GM12878 (cell line): ENCODE results near the gene FHOD3. TPM values are rescaled to one million over a fixed set of nuclear protein-coding genes. Genes with fewer than 3 reads are reported as not detected.

Source experiments
- ATAC-seq: fragments of 200-7000 bp; cut with Tn5 transposase; 3 replicates; pipeline ENCODE4 v1.9.1; 2020; ENCODE audit warnings: mild to moderate bottlenecking, moderate library complexity
- BruUV-seq: library from RNA; stranded (reverse); fragments of 400-500 nt; replicated peaks from 2 replicates; lab custom pipeline; 2021; lab: Mats Ljungman, UMichigan
- CTCF ChIA-PET: fragments of 300-600 bp; sonication (Branson Sonifier 250); formaldehyde crosslinking; extraction: SDS; loops from one replicate; lab custom pipeline; 2021; ENCODE audit warnings: inconsistent platforms; lab: Yijun Ruan, JAX
- POLR2A ChIA-PET: fragments of 350-600 bp; formaldehyde crosslinking; extraction: SDS; loops from one replicate; lab custom pipeline; 2021; ENCODE audit warnings: inconsistent platforms; lab: Charles Lee
- RAD21 ChIA-PET: fragments of 300-600 bp; sonication (Branson Sonifier 250); formaldehyde crosslinking; loops from one replicate; lab custom pipeline; 2023; ENCODE audit warnings: antibody characterized with exemption; ENCODE audit not compliant: unreplicated experiment; lab: Charles Lee
- SMC1A ChIA-PET: fragments of 300-600 bp; sonication (Branson Sonifier 250); formaldehyde crosslinking; loops from one replicate; lab custom pipeline; 2023; ENCODE audit not compliant: unreplicated experiment, uncharacterized antibody; lab: Charles Lee
- DNase-seq: peaks from one replicate; pipeline ENCODE4 v3.0.0-alpha.2; 2011; ENCODE audit warnings: low read depth, low spot score
- FAIRE-seq: peaks from 3 replicates; lab custom pipeline; 2011; peaks lifted over from hg19 to GRCh38; lab: Jason Lieb, UNC
- H2AFZ ChIP-seq: 2 replicates; pipeline ENCODE4 v1.6.0; 2011; ENCODE audit warnings: low read depth, low read length, control low read depth; ENCODE audit not compliant: control insufficient read depth
- H3K27ac ChIP-seq: 2 replicates; pipeline ENCODE4 v1.5.1; 2011; ENCODE audit warnings: control low read depth; ENCODE audit not compliant: control insufficient read depth, insufficient read depth
- H3K27me3 ChIP-seq, 2 experiments: replicated peaks in 1 of 2; 2 replicates each; pipeline versions ENCODE4 v1.6.0 to v1.6.1; 2011; ENCODE audit warnings: low read length in 1 of 2; ENCODE audit not compliant: control insufficient read depth in 2 of 2, insufficient read depth in 2 of 2
- H3K36me3 ChIP-seq, 2 experiments: 2 replicates each; pipeline ENCODE4 v1.5.1; 2011; ENCODE audit warnings: low read length in 1 of 2; ENCODE audit not compliant: control insufficient read depth in 2 of 2, insufficient read depth in 2 of 2
- H3K4me1 ChIP-seq: 2 replicates; pipeline ENCODE4 v1.6.1; 2011; ENCODE audit warnings: mild to moderate bottlenecking, low read length, moderate library complexity, mixed read lengths; ENCODE audit not compliant: control insufficient read depth, insufficient read depth
- H3K4me2 ChIP-seq: 2 replicates; pipeline ENCODE4 v1.6.0; 2011; ENCODE audit warnings: control low read depth; ENCODE audit not compliant: control insufficient read depth, insufficient read depth
- H3K4me3 ChIP-seq: fragments of 200-600 bp; sonication (generic); 2 replicates; pipeline ENCODE4 v1.5.1; 2016
- H3K79me2 ChIP-seq: 2 replicates; pipeline ENCODE4 v1.6.0; 2011; ENCODE audit warnings: low read length; ENCODE audit not compliant: control insufficient read depth, insufficient read depth
- H3K9ac ChIP-seq: 2 replicates; pipeline ENCODE4 v1.8.0; 2011; ENCODE audit warnings: low read length, control low read depth, mixed read lengths; ENCODE audit not compliant: control insufficient read depth, insufficient read depth
- H3K9me3 ChIP-seq: replicated peaks from 3 replicates; pipeline ENCODE4 v1.5.1; 2011; ENCODE audit warnings: mild to moderate bottlenecking, low read length; ENCODE audit not compliant: control insufficient read depth, insufficient read depth
- H4K20me1 ChIP-seq: 2 replicates; pipeline ENCODE4 v1.6.0; 2011; ENCODE audit not compliant: control insufficient read depth, insufficient read depth
- BCLAF1 ChIP-seq: fragments of 450-650 bp; IDR thresholded peaks from 2 replicates; pipeline ENCODE4 v1.6.1; 2017; ENCODE audit warnings: antibody characterized with exemption, mild to moderate bottlenecking, moderate library complexity
- E2F8 ChIP-seq: fragments of 450-650 bp; IDR thresholded peaks from 2 replicates; pipeline ENCODE4 v1.6.1; 2018; ENCODE audit warnings: mild to moderate bottlenecking, low read depth, moderate library complexity; ENCODE audit not compliant: partially characterized antibody
- FOXM1 ChIP-seq: IDR thresholded peaks from 2 replicates; pipeline ENCODE4 v1.6.1; 2012; ENCODE audit warnings: low read depth, mild to moderate bottlenecking, inconsistent platforms, low read length, moderate library complexity
- JUNB ChIP-seq: IDR thresholded peaks from 2 replicates; pipeline ENCODE4 v1.6.1; 2016; ENCODE audit warnings: antibody characterized with exemption, mild to moderate bottlenecking
- NR2F1 ChIP-seq: fragments of 450-650 bp; conservative IDR thresholded peaks from 2 replicates; pipeline ENCODE4 v1.6.1; 2017; ENCODE audit warnings: mild to moderate bottlenecking
- NRF1 ChIP-seq: conservative IDR thresholded peaks from 2 replicates; pipeline ENCODE4 v1.6.1; 2011; ENCODE audit warnings: mild to moderate bottlenecking, low read depth, low read length, improper control_type of control experiment
- PKNOX1 ChIP-seq: fragments of 450-650 bp; IDR thresholded peaks from 2 replicates; pipeline ENCODE4 v1.6.1; 2016; ENCODE audit warnings: mild to moderate bottlenecking
- POU2F2 ChIP-seq: IDR thresholded peaks from 3 replicates; pipeline ENCODE4 v1.6.1; 2011; ENCODE audit warnings: low read depth, mild to moderate bottlenecking, low read length, borderline replicate concordance
- SREBF1 ChIP-seq: IDR thresholded peaks from 2 replicates; pipeline ENCODE4 v1.6.1; 2012; ENCODE audit warnings: mild to moderate bottlenecking, low read length
- SREBF2 ChIP-seq: IDR thresholded peaks from 2 replicates; pipeline ENCODE4 v1.6.1; 2012; ENCODE audit warnings: mild to moderate bottlenecking, low read length
- ZNF384 ChIP-seq: IDR thresholded peaks from 2 replicates; pipeline ENCODE4 v1.6.1; 2012; ENCODE audit warnings: low read depth, mild to moderate bottlenecking, low read length, improper control_type of control experiment, borderline replicate concordance
- WGBS: methylation state at CpG from one replicate; pipeline ENCODE4 v1.1.6; 2016; ENCODE audit warnings: low lambda C conversion rate; ENCODE audit not compliant: insufficient replicate concordance, insufficient coverage; ENCODE audit errors: missing lambda C conversion rate; 5-methylcytosine and 5-hydroxymethylcytosine counted together
- in situ Hi-C: fragments of 300-500 bp; cut with MboI; formaldehyde crosslinking; loops from 9 replicates; pipeline ENCODE4 v1.14.3; 2018; ENCODE audit warnings: mixed read lengths
- intact Hi-C: fragments of 100-400 bp; cut with micrococcal nuclease; formaldehyde crosslinking; loops from one replicate; pipeline ENCODE4 v1.14.2; 2022; ENCODE audit not compliant: unreplicated experiment
- polyA plus RNA-seq, 11 experiments: library from polyadenylated mRNA; depleted of rRNA in 4 of 11; unstranded in 6 of 11; stranded (reverse) in 5 of 11; fragments of >200 nt; fragmentation: Nextera tagmentation in 4 of 11; fragmentation: Illumina TruSeq in 1 of 11; extraction: Ambion mirVana in 4 of 11; extraction: Trizol in 1 of 11; gene quantifications; 1 replicate in 1 of 11; 2 replicates in 10 of 11; pipeline versions ENCODE4 v1.2.1 to v1.2.3, GENCODE V29; 2011 to 2016; ENCODE audit warnings: inconsistent platforms in 2 of 11, missing spikeins in 2 of 11, low read depth in 1 of 11
- total RNA-seq, 4 experiments: library from RNA; depleted of rRNA in 3 of 4; stranded (reverse); fragments of >200 nt in 3 of 4; fragmentation: Illumina TruSeq in 1 of 4; extraction: Trizol in 1 of 4; gene quantifications; 2 replicates each; pipeline versions ENCODE4 v1.2.1 to v1.2.3, GENCODE V29; 2013 to 2021

The FHOD3 gene
- total and polyA plus RNA-seq, 10 of the 15 experiments (the other 5 are each of a cell fraction or from before 2014, with no cell fraction given): 0.77 to 26.7 (median 10.4) TPM

- in situ Hi-C loops: no loop called here
- no peak for ATAC-seq
- no peak overlapping the region for H3K4me3 ChIP-seq
- no peak for DNase-seq
- RAD21 ChIA-PET: no interaction called here
- no peak overlapping the region for H3K27ac ChIP-seq
- no peak overlapping the region for H2AFZ ChIP-seq
- no peak overlapping the region for H3K4me2 ChIP-seq
- H3K36me3 ChIP-seq: no peaks in the 10 kb centered on the region; a peak in 1 of 4 replicates
- TF ChIP-seq JUNB: no peak
- H3K27me3 ChIP-seq: no peaks in the 10 kb centered on the region
- no peaks in the 10 kb centered on the region for H3K9me3 ChIP-seq
- BruUV-seq: no TSS peak
- H4K20me1 ChIP-seq: no peaks in the 10 kb centered on the region
- H3K79me2 ChIP-seq: no peaks in the 10 kb centered on the region
- no peak overlapping the region for H3K9ac ChIP-seq
- WGBS: 82% methylated on average over 3 of the region's 3 CpGs
- SMC1A ChIA-PET: interaction anchor here (1.1 kb wide), 1 partner anchor 11 kb away, joined by 4 read pairs; no protein-coding TSS in a partner anchor
- FAIRE-seq: no peak
- intact Hi-C loops: no loop called here
- POLR2A ChIA-PET: no interaction called here
- no peaks in the 10 kb centered on the region for H3K4me1 ChIP-seq
- CTCF ChIA-PET: interaction anchor here (0.6 kb wide), 1 partner anchor 91 kb away, joined by 3 read pairs; no protein-coding TSS in a partner anchor
Observed at GRCh38 chr18:36525913-36526312, 228.4 kb downstream of the FHOD3 start.

- ChIA-PET RAD21 (no interaction called here), CTCF (interaction anchor here (2.3 kb wide), 1 partner anchor 10 kb away, joined by 5 read pairs; no protein-coding TSS in a partner anchor), SMC1A (interaction anchor here (0.8 kb wide), 1 partner anchor 47 kb away, joined by 3 read pairs; no protein-coding TSS in a partner anchor), POLR2A (interaction anchor here (1.9 kb wide), 1 partner anchor 15 kb away, joined by 4 read pairs; no protein-coding TSS in a partner anchor)
- Histone ChIP-seq H2AFZ (no peak overlapping the region), H3K36me3 (no peaks in the 10 kb centered on the region; a peak in 1 of 4 replicates), H3K4me3 (no peak overlapping the region), H4K20me1 (no peaks in the 10 kb centered on the region), H3K27me3 (no peaks in the 10 kb centered on the region), H3K27ac (no peak overlapping the region), H3K4me2 (no peak overlapping the region), H3K79me2 (no peaks in the 10 kb centered on the region), H3K9ac (no peak overlapping the region), H3K4me1 (no peaks in the 10 kb centered on the region), H3K9me3 (no peaks in the 10 kb centered on the region)
- no TSS peak for BruUV-seq
- ATAC-seq (no peak), FAIRE-seq (no peak), DNase-seq (no peak)
- WGBS: 22% methylated on average over 4 of the region's 4 CpGs
- intact Hi-C loops: no loop called here
- in situ Hi-C loops: no loop called here
- TF ChIP-seq NR2F1: no peak
- no peak for TF ChIP-seq PKNOX1
- TF ChIP-seq E2F8: no peak
- no peak for TF ChIP-seq BCLAF1
- TF ChIP-seq NRF1: no peak
- no peak for TF ChIP-seq FOXM1
- no peak for TF ChIP-seq SREBF1
- TF ChIP-seq POU2F2: no peak
- TF ChIP-seq SREBF2: no peak
- TF ChIP-seq ZNF384: no peak
Observed at GRCh38 chr18:36526611-36527010, 229.1 kb downstream of the FHOD3 start.
